ENCODE results near the gene CPN2.

Gene CPN2

GRCh38 chr3:194327218-194328052, 23.7 kb downstream of the CPN2 start:
- no peak for DNase-seq

DNA sequence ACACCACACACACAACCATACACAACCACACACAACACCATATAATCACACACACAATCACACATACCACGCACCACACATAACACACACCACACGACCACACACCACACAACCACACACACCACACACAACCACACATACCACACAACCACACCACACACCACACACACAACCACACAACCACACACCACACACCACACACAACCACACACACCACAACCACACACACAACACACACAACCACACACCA, 24.2 kb downstream of the CPN2 start:
- DNase-seq, result no peak

DNA sequence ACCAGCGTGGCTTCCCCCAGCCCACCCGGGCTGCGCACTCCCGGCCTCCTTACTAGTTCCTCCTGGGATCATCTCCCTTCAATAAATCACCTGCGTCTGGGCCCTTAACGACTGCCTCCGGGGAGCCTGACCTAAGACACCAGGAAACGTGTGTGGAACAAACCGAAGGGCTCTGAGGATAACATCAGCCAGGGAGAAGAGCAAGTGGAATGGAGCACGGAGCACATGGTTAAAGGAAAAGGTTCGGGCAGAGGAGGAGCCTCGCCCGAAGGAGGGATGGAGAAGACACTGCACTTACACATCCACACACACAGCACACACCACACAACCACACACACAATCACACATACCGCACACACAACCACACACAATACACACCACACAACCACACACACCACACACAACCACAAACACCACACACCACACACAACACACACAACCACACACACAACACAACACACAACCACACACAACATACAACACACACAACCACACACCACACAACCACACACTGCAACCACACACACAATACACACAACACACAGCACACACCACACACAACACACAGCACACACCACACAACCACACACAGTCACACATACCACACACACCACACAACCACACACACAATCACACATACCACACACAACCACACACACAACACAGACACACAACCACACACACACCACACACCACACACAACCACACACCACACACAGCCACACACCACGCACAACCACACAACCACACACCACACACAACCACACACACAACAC, 24.7 kb downstream of the CPN2 start:
- no peak for DNase-seq

DNA sequence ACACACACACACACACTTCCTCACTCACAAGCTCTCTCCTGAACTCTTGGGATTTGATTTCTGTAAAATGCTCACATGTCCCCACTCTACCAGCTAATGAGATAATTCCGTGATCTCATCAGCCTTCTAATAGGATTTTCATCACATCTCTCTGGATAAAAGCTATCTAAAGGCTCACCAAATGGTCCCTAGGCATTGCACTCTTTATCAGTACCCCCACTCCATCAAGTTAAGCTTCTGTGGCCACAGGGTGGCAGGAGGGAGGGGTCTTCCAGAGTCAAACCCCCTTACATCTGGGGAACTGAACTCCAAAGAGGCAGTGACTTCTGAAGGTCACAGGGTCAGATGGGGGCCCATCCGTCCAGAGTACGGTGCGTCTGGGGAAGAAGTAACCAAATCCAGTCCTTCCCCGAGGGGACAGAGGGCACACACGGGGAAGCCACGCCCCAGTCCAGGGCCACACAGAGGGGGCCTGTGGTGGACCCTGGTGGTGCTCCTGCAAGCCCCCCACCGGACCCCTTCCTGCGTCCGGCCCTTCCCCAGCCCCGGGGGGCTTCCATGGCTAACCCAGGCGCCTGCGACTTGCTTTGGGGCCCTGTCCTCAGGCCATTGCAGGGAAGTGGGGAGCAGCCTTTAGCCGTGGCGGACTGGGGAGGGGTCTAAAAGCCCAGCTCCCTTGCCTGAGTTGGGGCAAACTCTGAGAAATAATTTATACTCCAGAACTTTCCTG, 25.5 kb downstream of the CPN2 start:
- DNase-seq, result no peak

DNA sequence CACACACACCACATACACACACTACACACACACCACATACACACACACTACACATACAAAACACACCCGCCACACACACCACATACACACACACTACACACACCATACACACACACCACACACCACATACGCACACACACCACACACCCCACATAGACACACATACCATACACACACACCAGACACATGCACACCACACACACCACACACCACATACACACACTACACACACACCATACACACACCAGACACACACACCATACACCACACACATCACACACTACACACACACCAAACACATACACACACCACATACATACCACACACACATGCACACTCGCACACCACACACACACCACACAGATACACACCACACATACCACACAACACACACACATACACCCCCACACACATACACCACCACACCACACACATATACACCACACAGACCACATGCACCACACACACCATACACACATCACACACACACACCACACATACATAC, 26.3 kb downstream of the CPN2 start:
- DNase-seq, result no peak

DNA sequence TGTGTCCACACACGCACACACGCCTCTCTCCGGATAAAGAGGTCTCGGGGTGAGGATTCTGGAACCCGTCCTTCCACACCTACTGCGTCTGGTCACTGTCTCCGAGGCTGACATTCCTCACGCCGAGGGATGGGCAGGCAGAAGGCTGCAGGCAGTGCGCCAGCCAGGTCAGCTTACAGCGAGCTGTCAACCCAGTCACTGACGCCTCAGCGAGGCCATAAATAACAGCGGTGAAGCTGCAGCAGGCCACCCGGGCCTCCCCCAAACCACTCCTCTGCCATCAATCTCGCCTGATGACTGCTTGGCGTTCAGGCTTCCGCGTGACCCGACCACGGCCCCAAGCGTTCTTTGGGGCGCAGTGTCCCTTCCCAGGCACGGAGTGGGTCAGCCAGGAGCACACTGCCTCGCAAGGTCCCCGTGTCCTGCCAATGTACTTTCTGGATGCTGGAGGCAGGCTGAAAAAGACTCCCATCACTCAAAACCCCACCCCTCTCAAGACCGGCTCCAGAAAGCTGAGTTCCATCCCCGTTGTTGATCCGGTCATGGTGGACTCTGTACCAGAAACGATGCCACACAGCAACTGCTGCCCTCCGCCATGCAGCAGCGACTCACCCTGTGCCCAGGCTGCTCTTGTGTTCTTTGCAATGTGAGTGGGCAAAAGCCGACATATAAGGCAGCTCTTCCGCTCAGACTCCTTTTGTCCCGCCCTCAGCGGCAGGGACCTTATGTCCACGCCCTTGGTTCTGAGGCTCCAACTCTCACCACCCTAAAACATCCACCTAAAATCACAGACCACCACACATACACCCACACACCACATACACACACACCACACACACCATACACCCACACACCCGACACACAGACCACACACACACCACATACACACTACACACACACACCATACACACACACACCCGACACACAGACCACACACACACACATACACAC, 27.1 kb downstream of the CPN2 start:
- no peak for DNase-seq

DNA sequence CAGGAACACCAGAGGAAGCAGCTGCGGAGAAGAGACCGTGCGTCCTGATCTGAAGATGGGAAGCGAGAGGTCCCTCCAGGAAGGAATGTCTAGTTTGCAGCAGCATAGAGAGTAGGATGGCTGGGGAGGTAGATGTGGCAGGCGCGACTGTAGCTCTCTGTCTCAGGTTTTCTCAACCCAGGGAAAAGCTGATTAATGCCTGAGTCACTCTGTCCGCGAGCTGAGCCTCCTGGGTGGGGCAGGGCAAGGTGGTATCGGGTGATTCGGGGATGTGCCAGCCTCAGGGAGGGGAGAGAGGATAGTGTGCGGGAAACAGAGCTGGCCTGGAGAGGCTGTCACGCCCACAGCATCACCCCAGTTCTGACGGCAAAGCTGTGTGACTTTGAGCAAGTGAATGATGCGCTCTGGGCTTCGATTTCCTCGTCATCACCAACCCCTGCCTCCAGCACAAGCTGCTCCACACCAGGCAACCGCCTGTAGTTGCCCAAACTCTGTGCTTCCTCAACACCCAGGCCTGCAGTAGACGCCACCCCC, 28.4 kb downstream of the CPN2 start:
- DNase-seq, result no peak

DNA sequence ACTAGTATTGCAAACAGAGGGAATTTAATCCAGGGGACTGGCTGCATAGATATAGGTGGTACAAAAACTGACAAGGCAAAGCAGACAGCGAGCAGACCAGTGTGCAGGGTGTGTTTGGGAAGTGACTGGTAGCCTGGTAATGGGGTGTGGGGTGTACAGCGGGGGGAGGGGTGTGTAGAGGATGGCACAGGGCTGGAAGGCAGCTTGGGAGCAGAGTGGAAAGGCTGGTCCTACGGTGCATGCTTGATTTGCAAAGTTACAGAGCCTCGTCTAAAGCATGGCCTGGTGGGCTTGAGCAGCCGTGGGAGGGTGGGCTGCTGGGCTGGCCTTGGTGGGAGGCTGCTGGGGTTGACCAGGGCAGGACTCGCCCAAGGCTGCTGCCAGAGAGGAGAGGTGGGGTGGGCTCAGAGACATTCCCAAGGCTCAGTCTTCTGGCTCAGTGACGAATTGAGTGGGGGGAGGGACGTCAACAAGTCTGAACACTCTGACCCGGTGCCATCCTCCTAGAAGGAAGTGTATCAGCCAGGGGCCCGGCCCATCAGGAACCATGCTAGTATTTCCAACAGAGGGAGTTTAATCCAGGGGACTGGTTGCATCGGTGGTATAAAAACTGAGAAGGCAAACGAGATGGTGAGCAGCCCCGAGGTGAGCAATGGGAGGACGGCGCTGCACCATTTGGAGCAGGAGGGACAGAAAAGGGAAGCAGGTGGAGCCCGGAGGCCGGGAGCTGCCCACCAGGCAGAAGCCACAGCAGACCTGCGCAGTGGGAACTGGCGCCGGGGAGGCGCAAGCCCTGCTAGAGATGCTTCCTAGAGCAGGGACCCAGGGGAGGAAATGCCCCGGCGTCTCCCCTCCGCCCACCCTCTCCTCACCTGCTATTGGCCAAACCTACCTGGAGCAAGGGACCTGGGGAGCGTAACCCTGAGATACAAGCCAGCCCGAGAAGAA, 29.2 kb downstream of the CPN2 start:
- DNase-seq, result no peak

- no peak for DNase-seq
These were observed 30.3 kb downstream of the CPN2 start for GRCh38 chr3:194320744-194321243.

DNA sequence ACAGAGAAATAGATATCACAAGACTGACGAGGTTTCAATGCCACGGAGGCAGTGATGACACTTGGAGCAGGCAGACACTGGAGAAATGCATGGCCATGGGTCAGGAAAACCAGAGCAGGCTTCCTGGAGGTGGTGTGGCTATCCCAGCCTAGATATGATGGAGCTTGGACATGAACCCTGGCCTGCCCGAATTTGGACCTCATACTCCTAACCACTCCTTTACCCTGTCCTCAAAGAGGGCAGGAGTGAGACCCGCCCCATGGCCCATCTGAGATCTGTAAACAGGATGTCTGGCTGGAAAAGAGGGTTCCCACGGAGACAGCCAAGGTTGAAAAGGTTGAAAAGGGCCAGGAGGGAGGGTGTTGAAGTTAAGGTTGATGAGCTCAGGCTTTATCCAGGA, 31.0 kb downstream of the CPN2 start:
- DNase-seq, result no peak

GRCh38 chr3:194318511-194319161, 32.5 kb downstream of the CPN2 start:
- DNase-seq, result no peak

DNA sequence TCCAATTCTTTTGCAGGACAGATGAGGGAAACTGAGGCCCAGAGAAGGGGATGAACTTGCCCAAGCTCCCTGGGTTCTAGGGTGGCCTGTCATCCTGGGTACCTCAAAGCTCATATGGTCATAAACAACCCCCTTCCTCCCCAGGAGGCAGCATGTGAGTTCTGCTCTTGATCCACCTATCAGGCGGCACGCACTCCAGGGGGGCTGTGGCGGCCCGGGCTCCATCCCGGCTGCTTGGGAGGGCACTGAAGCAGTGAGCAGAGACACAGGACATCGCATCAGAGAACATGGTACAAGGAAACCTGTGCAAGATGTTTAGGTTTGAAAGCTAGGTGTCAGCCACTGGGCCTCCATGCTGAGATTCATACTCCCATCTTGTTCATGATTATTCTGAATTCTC, 34.2 kb downstream of the CPN2 start:
- no peak for DNase-seq

GRCh38 chr3:194315965-194316361, 35.2 kb downstream of the CPN2 start:
- DNase-seq, result no peak

- DNase-seq, result peak; percentile 57
These were observed 35.8 kb downstream of the CPN2 start for GRCh38 chr3:194315088-194315964.

DNA sequence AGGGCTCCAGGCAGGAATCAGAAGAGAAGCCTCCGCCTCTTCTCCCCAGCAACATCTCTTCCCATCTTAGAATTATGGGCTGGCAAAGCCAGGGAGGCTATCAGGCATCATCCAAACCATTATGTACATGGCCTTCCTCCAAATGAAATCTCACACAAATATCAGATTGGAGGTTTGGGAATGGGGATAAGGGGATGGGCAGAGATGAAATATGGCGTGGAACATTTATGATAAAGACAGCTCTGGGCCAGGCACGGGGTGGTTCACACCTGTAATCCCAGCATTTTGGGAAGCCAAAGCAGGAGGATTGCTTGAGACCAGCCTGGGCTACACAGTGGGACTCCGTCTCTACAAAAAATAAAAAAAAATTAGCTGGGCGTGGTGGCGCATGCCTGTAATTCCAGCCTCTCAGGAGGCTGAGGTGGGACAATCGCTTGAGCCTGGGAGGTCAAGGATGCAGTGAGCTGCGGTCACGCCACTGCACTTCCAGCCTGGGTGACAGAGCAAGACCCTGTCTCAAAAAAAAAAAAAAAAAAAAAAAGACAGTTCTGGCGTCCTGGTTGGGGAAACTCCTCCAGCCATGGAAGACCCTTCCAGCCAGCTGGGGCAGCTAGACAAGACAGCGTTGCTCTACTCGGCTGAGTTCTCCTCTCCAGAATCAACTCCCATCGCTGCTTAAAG, 36.6 kb downstream of the CPN2 start:
- no peak for DNase-seq

- DNase-seq, result no peak
These were observed 37.4 kb downstream of the CPN2 start for GRCh38 chr3:194313560-194314387.

- no peak for DNase-seq
These were observed 38.3 kb downstream of the CPN2 start for GRCh38 chr3:194312743-194313281.
